Liver (tissue), 9 donors: ENCODE data around the gene ULK1. TPM values are rescaled to one million over a fixed set of nuclear protein-coding genes. Genes with fewer than 3 reads are reported as not detected.

Source experiments
- DNase-seq: peaks from one replicate; pipeline ENCODE4 v3.0.0-alpha.2; 2017; ENCODE audit warnings: low spot score
- H3K27ac ChIP-seq, 2 donors: one replicate each; pipeline ENCODE4 v1.7.0; 2013; ENCODE audit warnings: inconsistent platforms in 2 of 2, low read length in 2 of 2, control low read depth in 1 of 2, low read depth in 1 of 2, mild to moderate bottlenecking in 1 of 2
- H3K27me3 ChIP-seq, 4 donors: one replicate each; pipeline versions ENCODE4 v1.6.1 to v1.7.0; 2013; ENCODE audit warnings: low read length in 3 of 4, inconsistent platforms in 1 of 4, mild to moderate bottlenecking in 1 of 4, moderate library complexity in 1 of 4; ENCODE audit not compliant: control insufficient read depth in 4 of 4, insufficient read depth in 4 of 4
- H3K36me3 ChIP-seq, 4 donors: one replicate each; pipeline versions ENCODE4 v1.6.1 to v1.7.0; 2013; ENCODE audit warnings: low read length in 3 of 4, mild to moderate bottlenecking in 3 of 4, low read depth in 1 of 4, moderate library complexity in 1 of 4; ENCODE audit not compliant: control insufficient read depth in 4 of 4, insufficient read depth in 3 of 4
- H3K4me1 ChIP-seq, 4 donors: one replicate each; pipeline versions ENCODE4 v1.6.1 to v1.7.0; 2013; ENCODE audit warnings: low read length in 3 of 4, mild to moderate bottlenecking in 3 of 4, moderate library complexity in 1 of 4; ENCODE audit not compliant: control insufficient read depth in 4 of 4, insufficient read depth in 4 of 4
- H3K4me3 ChIP-seq, 3 donors: one replicate each; pipeline versions ENCODE4 v1.6.1 to v1.7.0; 2013; ENCODE audit warnings: low read length in 3 of 3, control low read depth in 1 of 3, low read depth in 1 of 3, mild to moderate bottlenecking in 1 of 3
- H3K9ac ChIP-seq, 2 donors: one replicate each; pipeline ENCODE4 v1.7.0; 2013; ENCODE audit warnings: low read length in 2 of 2, mild to moderate bottlenecking in 2 of 2, moderate library complexity in 2 of 2, control low read depth in 1 of 2, low read depth in 1 of 2
- H3K9me3 ChIP-seq, 4 donors: one replicate each; pipeline versions ENCODE4 v1.6.1 to v1.7.0; 2013; ENCODE audit warnings: low read length in 3 of 4; ENCODE audit not compliant: control insufficient read depth in 4 of 4
- CTCF ChIP-seq: fragments of 150-350 bp; IDR thresholded peaks from 2 replicates; pipeline ENCODE4 v1.5.1; 2017; ENCODE audit warnings: improper control_type of control experiment, low read depth, low read length; ENCODE audit not compliant: missing input control
- EGR1 ChIP-seq, 2 donors: IDR thresholded peaks; 2 replicates each; pipeline ENCODE4 v1.6.1; 2016 to 2018; ENCODE audit warnings: antibody characterized with exemption in 2 of 2, low read depth in 2 of 2
- FOXA1 ChIP-seq: IDR thresholded peaks from 2 replicates; pipeline ENCODE4 v1.6.1; 2016; ENCODE audit warnings: antibody characterized with exemption
- FOXA2 ChIP-seq: IDR thresholded peaks from 2 replicates; pipeline ENCODE4 v1.6.1; 2016; ENCODE audit warnings: antibody characterized with exemption
- GABPA ChIP-seq, 2 donors: IDR thresholded peaks in 1 of 2; conservative IDR thresholded peaks in 1 of 2; 2 replicates each; pipeline ENCODE4 v1.6.1; 2016; ENCODE audit warnings: antibody characterized with exemption in 2 of 2, mild to moderate bottlenecking in 1 of 2, moderate library complexity in 1 of 2
- HNF4A ChIP-seq, 2 donors: conservative IDR thresholded peaks; 2 replicates each; pipeline ENCODE4 v1.6.1; 2016; ENCODE audit warnings: antibody characterized with exemption in 2 of 2, mild to moderate bottlenecking in 2 of 2
- HNF4G ChIP-seq: IDR thresholded peaks from 2 replicates; pipeline ENCODE4 v1.6.1; 2016; ENCODE audit warnings: antibody characterized with exemption
- JUND ChIP-seq, 2 donors: IDR thresholded peaks; 2 replicates each; pipeline ENCODE4 v1.6.1; 2016; ENCODE audit warnings: antibody characterized with exemption in 2 of 2
- MAX ChIP-seq: IDR thresholded peaks from 2 replicates; pipeline ENCODE4 v1.6.1; 2016; ENCODE audit warnings: antibody characterized with exemption
- NR2F2 ChIP-seq: IDR thresholded peaks from 2 replicates; pipeline ENCODE4 v1.6.1; 2016; ENCODE audit warnings: antibody characterized with exemption
- RAD21 ChIP-seq, 2 donors: IDR thresholded peaks; 2 replicates each; pipeline ENCODE4 v1.6.1; 2016; ENCODE audit warnings: antibody characterized with exemption in 2 of 2, mild to moderate bottlenecking in 2 of 2
- RXRA ChIP-seq, 2 donors: IDR thresholded peaks; 2 replicates each; pipeline ENCODE4 v1.6.1; 2017 to 2018; ENCODE audit warnings: antibody characterized with exemption in 2 of 2, mild to moderate bottlenecking in 1 of 2
- SP1 ChIP-seq: IDR thresholded peaks from 2 replicates; pipeline ENCODE4 v1.6.1; 2018; ENCODE audit warnings: antibody characterized with exemption, mild to moderate bottlenecking
- TAF1 ChIP-seq: conservative IDR thresholded peaks from 2 replicates; pipeline ENCODE4 v1.6.1; 2016; ENCODE audit warnings: antibody characterized with exemption, mild to moderate bottlenecking
- YY1 ChIP-seq: IDR thresholded peaks from 2 replicates; pipeline ENCODE4 v1.6.1; 2016; ENCODE audit warnings: antibody characterized with exemption, mild to moderate bottlenecking
- ZBTB33 ChIP-seq: IDR thresholded peaks from 2 replicates; pipeline ENCODE4 v1.6.1; 2016; ENCODE audit warnings: antibody characterized with exemption
- WGBS: extraction: QIAGEN DNeasy Blood & Tissue Kit; methylation state at CpG from one replicate; pipeline ENCODE4 v1.1.7; 2013; 5-methylcytosine and 5-hydroxymethylcytosine counted together
- polyA plus RNA-seq, 2 donors: library from polyadenylated mRNA; stranded (reverse) in 1 of 2; unstranded in 1 of 2; fragments of 200-250 nt in 1 of 2; fragments of >200 nt in 1 of 2; fragmentation: Nextera tagmentation in 1 of 2; extraction: Ambion mirVana in 1 of 2; gene quantifications; one replicate each; pipeline versions ENCODE4 v1.2.1 to v1.2.3, GENCODE V29; 2013 to 2015
- total RNA-seq, 2 donors: library from RNA; depleted of rRNA; stranded (reverse); fragments of >200 nt; gene quantifications; one replicate each; pipeline ENCODE4 v1.2.3, GENCODE V29; 2014
- TF ChIP-seq, protein P1 (sequence below): IDR thresholded peaks from 2 replicates; pipeline ENCODE4 v1.6.1; 2016; ENCODE audit warnings: antibody characterized with exemption, mild to moderate bottlenecking
- TF ChIP-seq, protein P2 (sequence below): IDR thresholded peaks from 2 replicates; pipeline ENCODE4 v1.6.1; 2016; ENCODE audit warnings: antibody characterized with exemption
- donor health status: healthy.
- donor health status: healthy.
- donor health status: healthy.
- donor health status: healthy.
- donor health status: healthy.

Gene ULK1
- total and polyA plus RNA-seq, 4 donors, result 12.5 to 41.7 (median 15.1) TPM

- no peak for TF ChIP-seq RXRA (IDR thresholded peaks at IDR 0.05)
- no peak for TF ChIP-seq TAF1
- no peak for TF ChIP-seq YY1
- no peak for TF ChIP-seq RAD21 (IDR thresholded peaks at IDR 0.05)
- TF ChIP-seq, protein P1, sequence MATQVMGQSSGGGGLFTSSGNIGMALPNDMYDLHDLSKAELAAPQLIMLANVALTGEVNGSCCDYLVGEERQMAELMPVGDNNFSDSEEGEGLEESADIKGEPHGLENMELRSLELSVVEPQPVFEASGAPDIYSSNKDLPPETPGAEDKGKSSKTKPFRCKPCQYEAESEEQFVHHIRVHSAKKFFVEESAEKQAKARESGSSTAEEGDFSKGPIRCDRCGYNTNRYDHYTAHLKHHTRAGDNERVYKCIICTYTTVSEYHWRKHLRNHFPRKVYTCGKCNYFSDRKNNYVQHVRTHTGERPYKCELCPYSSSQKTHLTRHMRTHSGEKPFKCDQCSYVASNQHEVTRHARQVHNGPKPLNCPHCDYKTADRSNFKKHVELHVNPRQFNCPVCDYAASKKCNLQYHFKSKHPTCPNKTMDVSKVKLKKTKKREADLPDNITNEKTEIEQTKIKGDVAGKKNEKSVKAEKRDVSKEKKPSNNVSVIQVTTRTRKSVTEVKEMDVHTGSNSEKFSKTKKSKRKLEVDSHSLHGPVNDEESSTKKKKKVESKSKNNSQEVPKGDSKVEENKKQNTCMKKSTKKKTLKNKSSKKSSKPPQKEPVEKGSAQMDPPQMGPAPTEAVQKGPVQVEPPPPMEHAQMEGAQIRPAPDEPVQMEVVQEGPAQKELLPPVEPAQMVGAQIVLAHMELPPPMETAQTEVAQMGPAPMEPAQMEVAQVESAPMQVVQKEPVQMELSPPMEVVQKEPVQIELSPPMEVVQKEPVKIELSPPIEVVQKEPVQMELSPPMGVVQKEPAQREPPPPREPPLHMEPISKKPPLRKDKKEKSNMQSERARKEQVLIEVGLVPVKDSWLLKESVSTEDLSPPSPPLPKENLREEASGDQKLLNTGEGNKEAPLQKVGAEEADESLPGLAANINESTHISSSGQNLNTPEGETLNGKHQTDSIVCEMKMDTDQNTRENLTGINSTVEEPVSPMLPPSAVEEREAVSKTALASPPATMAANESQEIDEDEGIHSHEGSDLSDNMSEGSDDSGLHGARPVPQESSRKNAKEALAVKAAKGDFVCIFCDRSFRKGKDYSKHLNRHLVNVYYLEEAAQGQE, result no peak
- TF ChIP-seq JUND (IDR thresholded peaks at IDR 0.05), result no peak
- TF ChIP-seq GABPA (IDR thresholded peaks at IDR 0.05 in 1 of 2, conservative IDR thresholded peaks at IDR 0.05 in 1 of 2), result no peak
- no peak for TF ChIP-seq ZBTB33
- no peak for TF ChIP-seq NR2F2
- no peak for TF ChIP-seq MAX
- no peak for TF ChIP-seq SP1
- no peak for TF ChIP-seq EGR1 (IDR thresholded peaks at IDR 0.05; ENCODE audit: low read depth in 2 of 2)
- TF ChIP-seq, protein P2, sequence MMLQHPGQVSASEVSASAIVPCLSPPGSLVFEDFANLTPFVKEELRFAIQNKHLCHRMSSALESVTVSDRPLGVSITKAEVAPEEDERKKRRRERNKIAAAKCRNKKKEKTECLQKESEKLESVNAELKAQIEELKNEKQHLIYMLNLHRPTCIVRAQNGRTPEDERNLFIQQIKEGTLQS, result no peak
- Histone ChIP-seq H3K9me3 (no peaks in the 10 kb centered on the region), H3K4me3 (no peak overlapping the region), H3K27ac (no peak overlapping the region), H3K36me3 (peaks cover 16 to 49% (median 23%) of the 10 kb centered on the region in 4 donors), H3K27me3 (no peaks in the 10 kb centered on the region), H3K4me1 (peaks cover 0 to 2% (median under 1%) of the 10 kb centered on the region in 4 donors), H3K9ac (no peak overlapping the region)
- DNase-seq, result no peak
- 90% methylated on average over 29 of the region's 29 CpGs for WGBS
Observed at GRCh38 chr12:131921866-131922769, 27.7 kb downstream of the ULK1 start.

- WGBS, result 90% methylated on average over 13 of the region's 13 CpGs
- H3K9ac ChIP-seq, result no peak overlapping the region
- H3K4me1 ChIP-seq, result peaks cover 0 to 2% (median under 1%) of the 10 kb centered on the region in 4 donors
- H3K4me3 ChIP-seq, result no peak overlapping the region
- no peak for DNase-seq
- H3K36me3 ChIP-seq, result peaks cover 16 to 43% (median 21%) of the 10 kb centered on the region in 4 donors
- H3K27ac ChIP-seq, result no peak overlapping the region
- no peaks in the 10 kb centered on the region for H3K9me3 ChIP-seq
- H3K27me3 ChIP-seq, result no peaks in the 10 kb centered on the region
- TF ChIP-seq, protein P2, result no peak
- no peak for TF ChIP-seq EGR1 (IDR thresholded peaks at IDR 0.05; ENCODE audit: low read depth in 2 of 2)
- TF ChIP-seq FOXA2, result no peak
- TF ChIP-seq HNF4A (conservative IDR thresholded peaks at IDR 0.05), result no peak
- TF ChIP-seq SP1, result no peak
- no peak for TF ChIP-seq CTCF
- TF ChIP-seq NR2F2, result no peak
- no peak for TF ChIP-seq FOXA1
- TF ChIP-seq RAD21 (IDR thresholded peaks at IDR 0.05), result no peak
- no peak for TF ChIP-seq MAX
- no peak for TF ChIP-seq HNF4G
- no peak for TF ChIP-seq RXRA (IDR thresholded peaks at IDR 0.05)
- TF ChIP-seq GABPA (IDR thresholded peaks at IDR 0.05 in 1 of 2, conservative IDR thresholded peaks at IDR 0.05 in 1 of 2), result no peak
- TF ChIP-seq ZBTB33, result no peak
- TF ChIP-seq JUND (IDR thresholded peaks at IDR 0.05), result no peak
- TF ChIP-seq YY1, result no peak
- TF ChIP-seq TAF1, result no peak
Observed at GRCh38 chr12:131922772-131923171, 28.4 kb downstream of the ULK1 start.
